Heart left ventricle (tissue), 13 donors: Measurements from ENCODE around the gene NGEF.

Experiments used
- POLR2A ChIP-seq, 2 donors: fragments of 450-650 bp; IDR thresholded peaks; one replicate each; pipeline ENCODE4 v1.6.1; 2017; ENCODE audit warnings: antibody characterized with exemption in 2 of 2, mild to moderate bottlenecking in 2 of 2, moderate library complexity in 2 of 2
- TF ChIP-seq, protein P1 (sequence below), 12 donors: fragments of 200-600 bp; sonication (generic) in 4 of 12; IDR thresholded peaks; one replicate each; pipeline versions ENCODE4 v1.5.0 to v1.8.0; 2018 to 2022; ENCODE audit warnings: antibody characterized with exemption in 12 of 12, mild to moderate bottlenecking in 5 of 12
- donor health status: ischemic (EF 13 %, LVEDD 7.1; RV severe dilation, severe dysfunction).
- donor health status: DM: no; HTN: yes; CAD: no.
- donor health status: DM: no; HTN: no; CAD: no.
- donor health status: ischemic (EF 25% LVEDD 6.9; RV normal size, moderate dysfunction).
- donor health status: ischemic (EF 25% LVEDD 5.7; RV mildly dilated, moderate dysfunction).
- donor health status: ischemic (EF 35%, LVEDD 5.7; RV mildly dilated, moderate dysfunction).
- donor health status: nonischemic (EF 11% LVEDD 7.7; RV severe dilation, severe dysfunction).
- donor health status: DM: yes; HTN: yes; CAD: no.
- donor health status: PGD.
- donor health status: ischemic (EF 29% LVEDD 5.4; RV normal size, mild dysfunction).
- donor health status: nonischemic (EF 23%, LVEDD 6.1; RV moderate dilation, normal function).

DNA sequence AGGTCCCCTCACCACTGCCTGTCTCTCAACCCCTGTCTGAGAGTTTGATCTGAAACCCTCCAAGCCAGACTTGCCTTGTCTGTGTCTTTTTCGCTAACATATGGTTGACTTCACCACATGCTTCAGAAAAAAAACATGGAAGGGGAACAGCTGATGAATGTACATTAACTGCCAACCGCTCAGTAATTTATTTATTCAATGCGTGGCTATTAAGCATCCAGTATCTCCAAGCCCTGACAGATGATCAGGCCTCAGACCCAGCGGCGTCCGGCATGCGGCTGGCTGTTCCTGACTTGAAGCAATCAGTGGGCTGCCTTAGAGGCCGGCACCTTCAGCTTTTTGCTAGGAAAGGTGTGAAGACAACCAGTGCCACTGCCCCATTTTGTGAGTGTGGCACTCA is 62.3 kb downstream of the NGEF start:
- TF ChIP-seq, protein P1, sequence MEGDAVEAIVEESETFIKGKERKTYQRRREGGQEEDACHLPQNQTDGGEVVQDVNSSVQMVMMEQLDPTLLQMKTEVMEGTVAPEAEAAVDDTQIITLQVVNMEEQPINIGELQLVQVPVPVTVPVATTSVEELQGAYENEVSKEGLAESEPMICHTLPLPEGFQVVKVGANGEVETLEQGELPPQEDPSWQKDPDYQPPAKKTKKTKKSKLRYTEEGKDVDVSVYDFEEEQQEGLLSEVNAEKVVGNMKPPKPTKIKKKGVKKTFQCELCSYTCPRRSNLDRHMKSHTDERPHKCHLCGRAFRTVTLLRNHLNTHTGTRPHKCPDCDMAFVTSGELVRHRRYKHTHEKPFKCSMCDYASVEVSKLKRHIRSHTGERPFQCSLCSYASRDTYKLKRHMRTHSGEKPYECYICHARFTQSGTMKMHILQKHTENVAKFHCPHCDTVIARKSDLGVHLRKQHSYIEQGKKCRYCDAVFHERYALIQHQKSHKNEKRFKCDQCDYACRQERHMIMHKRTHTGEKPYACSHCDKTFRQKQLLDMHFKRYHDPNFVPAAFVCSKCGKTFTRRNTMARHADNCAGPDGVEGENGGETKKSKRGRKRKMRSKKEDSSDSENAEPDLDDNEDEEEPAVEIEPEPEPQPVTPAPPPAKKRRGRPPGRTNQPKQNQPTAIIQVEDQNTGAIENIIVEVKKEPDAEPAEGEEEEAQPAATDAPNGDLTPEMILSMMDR (IDR thresholded peaks at IDR 0.05): no peak
- TF ChIP-seq POLR2A (IDR thresholded peaks at IDR 0.05): no peak
